Adrenal gland (tissue), 12 donors: Measurements from ENCODE around the gene ASPHD1. TPM values are rescaled to one million over a fixed set of nuclear protein-coding genes. Genes with fewer than 3 reads are reported as not detected.
A peak's percentile ranks its signal among the peaks of the same experiment; 100 is the strongest.

Experiments
- DNase-seq, 7 donors: peaks; one replicate each; pipeline ENCODE4 v3.0.0-alpha.2; 2019 to 2020
- H3K27ac ChIP-seq, 5 donors: fragments of 200-600 bp; sonication (generic) in 4 of 5; 1 replicate in 3 of 5; 2 replicates in 2 of 5; pipeline versions ENCODE4 v1.5.1 to v1.8.0; 2016 to 2020; ENCODE audit warnings: mild to moderate bottlenecking in 1 of 5
- H3K27me3 ChIP-seq: fragments of 200-600 bp; 2 replicates; pipeline ENCODE4 v1.8.0; 2021
- H3K36me3 ChIP-seq, 2 donors: fragments of 200-600 bp; replicated peaks in 1 of 2; 1 replicate in 1 of 2; 2 replicates in 1 of 2; pipeline versions ENCODE4 v1.5.1 to v1.8.0; 2018 to 2022
- H3K4me1 ChIP-seq, 2 donors: fragments of 200-600 bp; replicated peaks in 1 of 2; 1 replicate in 1 of 2; 2 replicates in 1 of 2; pipeline versions ENCODE4 v1.5.1 to v1.8.0; 2018 to 2021
- H3K4me3 ChIP-seq, 4 donors: fragments of 200-600 bp; sonication (generic) in 3 of 4; one replicate each; pipeline ENCODE4 v1.5.1; 2016 to 2018
- H3K9me3 ChIP-seq, 3 donors: fragments of 200-600 bp; sonication (generic) in 1 of 3; replicated peaks in 1 of 3; 1 replicate in 2 of 3; 2 replicates in 1 of 3; pipeline versions ENCODE4 v1.5.1 to v1.8.0; 2016 to 2021
- CTCF ChIP-seq, 6 experiments: fragments of 450-650 bp in 4 of 6; fragments of 200-600 bp in 2 of 6; sonication (generic) in 1 of 6; IDR thresholded peaks; 1 replicate in 5 of 6; 2 replicates in 1 of 6; pipeline versions ENCODE4 v1.5.1 to v1.8.0; 2016 to 2021; ENCODE audit warnings: antibody characterized with exemption in 6 of 6, mild to moderate bottlenecking in 2 of 6, moderate library complexity in 1 of 6
- POLR2A ChIP-seq, 2 donors: fragments of 450-650 bp; IDR thresholded peaks; one replicate each; pipeline ENCODE4 v1.6.1; 2017; ENCODE audit warnings: antibody characterized with exemption in 2 of 2, mild to moderate bottlenecking in 2 of 2, moderate library complexity in 1 of 2
- WGBS, 4 donors: extraction: QIAGEN DNeasy Blood & Tissue Kit in 2 of 4; methylation state at CpG; one replicate each; pipeline versions ENCODE4 v1.1.5 to v1.1.7; 2013 to 2017; 5-methylcytosine and 5-hydroxymethylcytosine counted together
- intact Hi-C, 2 donors: fragments of 100-400 bp; cut with DNase I; formaldehyde crosslinking; loops; one replicate each; pipeline versions ENCODE4 v1.14.1 to v1.15.0; 2022 to 2023
- polyA plus RNA-seq, 3 donors: library from polyadenylated mRNA; stranded (reverse); fragments of 200-250 nt in 2 of 3; fragments of 350-450 nt in 1 of 3; fragmentation: Illumina TruSeq in 1 of 3; extraction: RNeasy Lipid Tissue Mini Kit (QIAGEN cat#74804) in 1 of 3; gene quantifications; one replicate each; pipeline ENCODE4 v1.2.3, GENCODE V29; 2013 to 2014
- total RNA-seq, 9 donors: library from RNA; depleted of rRNA in 4 of 9; stranded (reverse); fragments of >200 nt in 4 of 9; fragments of 120-200 nt in 1 of 9; fragmentation: NEBNext Ultra II Directional in 1 of 9; extraction: Animal tissue kit (Norgen Biotek cat#: 25700) in 1 of 9; gene quantifications; one replicate each; pipeline versions ENCODE4 v1.1.0 to v1.2.4, GENCODE V29; 2013 to 2023
- donor health status: healthy with polysubstance abuse.
- donor health status: Bipolar disorder and iron deficiency.
- donor health status: DM: yes; HTN: yes; CAD: no.
- donor health status: DM: no; HTN: no; CAD: no.
- donor health status: DM: no; HTN: no; CAD: no.
- donor health status: DM: yes; HTN: yes; CAD: no.

Gene ASPHD1
- total and polyA plus RNA-seq, 12 donors: 0.34 to 15.8 (median 4.4) TPM

DNA sequence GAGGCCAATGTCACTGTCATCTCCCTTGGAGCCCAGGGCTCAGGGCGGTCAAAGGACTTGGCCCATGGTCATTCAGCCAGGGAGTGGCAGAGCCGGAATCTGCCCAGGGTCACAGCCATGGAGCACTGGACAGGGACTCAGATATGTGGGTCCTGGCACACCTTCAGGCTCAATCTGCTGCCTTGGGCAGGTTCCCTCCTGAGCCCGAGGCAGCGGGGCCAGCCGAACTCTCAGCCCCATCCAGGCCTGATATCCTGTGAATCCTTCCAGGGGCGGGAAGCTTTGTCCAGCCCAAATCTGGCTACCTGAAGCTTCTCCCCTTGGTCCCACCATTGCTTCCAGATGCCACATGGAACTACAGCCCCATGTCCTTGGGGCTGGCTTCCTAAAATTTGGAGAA is 25.1 kb upstream of the ASPHD1 start:
- H3K27ac ChIP-seq: no peak overlapping the region
- no peaks in the 10 kb centered on the region for H3K27me3 ChIP-seq
- intact Hi-C loops: no loop called here
- no peaks in the 10 kb centered on the region for H3K9me3 ChIP-seq
- H3K36me3 ChIP-seq: no peaks in the 10 kb centered on the region
- H3K4me3 ChIP-seq: no peak overlapping the region
- DNase-seq: no peak
- WGBS, 4 donors: 84 to 94% (median 89%) methylated on average over 5 to 6 of the region's 6 CpGs
- TF ChIP-seq POLR2A (IDR thresholded peaks at IDR 0.05) (no peak), CTCF (IDR thresholded peaks at IDR 0.05) (no peak)
- H3K4me1 ChIP-seq: peaks cover 0 to 3% of the 10 kb centered on the region in 2 donors

GRCh38 chr16:29876217-29876593 is 24.1 kb upstream of the ASPHD1 start:
- peak overlapping the region in 1 of 4 donors; percentile 29 for H3K4me3 ChIP-seq
- no peaks in the 10 kb centered on the region for H3K9me3 ChIP-seq
- intact Hi-C loops: no loop called here
- peaks cover 0 to 3% of the 10 kb centered on the region in 2 donors for H3K4me1 ChIP-seq
- H3K36me3 ChIP-seq: no peaks in the 10 kb centered on the region
- DNase-seq: no peak
- no peaks in the 10 kb centered on the region for H3K27me3 ChIP-seq
- 40 to 66% (median 49%) methylated on average over 18 of the region's 18 CpGs for WGBS, 4 donors
- TF ChIP-seq CTCF (IDR thresholded peaks at IDR 0.05): no peak
- TF ChIP-seq POLR2A (IDR thresholded peaks at IDR 0.05): no peak
- H3K27ac ChIP-seq: no peak overlapping the region

DNA sequence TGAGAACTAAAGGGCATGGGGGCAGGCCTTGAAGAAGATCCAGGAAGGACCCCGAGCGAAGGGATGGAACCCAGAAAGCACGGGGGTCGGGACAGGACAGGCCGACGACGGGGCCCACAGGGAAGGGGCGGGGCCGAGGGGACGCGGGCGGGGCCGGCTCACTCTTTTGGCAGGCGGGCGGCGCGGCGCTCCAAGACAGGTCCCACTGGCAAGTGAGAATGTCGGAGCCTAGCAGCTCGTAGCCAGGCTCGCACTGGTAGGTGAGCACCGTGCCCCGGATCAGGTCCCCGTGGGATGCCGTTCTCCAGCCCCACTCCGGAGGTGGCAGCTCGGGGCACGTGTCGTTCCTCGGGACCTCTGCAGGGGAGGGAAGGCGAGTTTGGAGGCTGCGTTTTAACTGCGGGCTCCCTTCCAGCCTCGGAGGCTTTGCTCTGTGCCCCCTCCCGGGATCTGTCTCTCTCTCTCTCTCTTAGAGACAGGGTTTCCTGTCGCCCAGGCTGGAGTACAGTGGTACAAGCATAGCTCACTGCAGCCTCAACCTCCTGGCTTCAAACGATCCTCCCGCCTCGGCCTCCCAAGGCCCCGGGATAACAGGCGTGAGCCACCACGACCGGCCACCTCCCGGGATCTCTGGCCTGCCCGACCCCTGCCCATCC is 23.6 kb upstream of the ASPHD1 start:
- Histone ChIP-seq H3K9me3 (no peaks in the 10 kb centered on the region), H3K36me3 (no peaks in the 10 kb centered on the region), H3K27me3 (no peaks in the 10 kb centered on the region), H3K4me3 (peak overlapping the region in 1 of 4 donors; percentile 29), H3K27ac (no peak overlapping the region), H3K4me1 (peaks cover 0 to 3% of the 10 kb centered on the region in 2 donors)
- TF ChIP-seq POLR2A (IDR thresholded peaks at IDR 0.05): no peak
- no peak for TF ChIP-seq CTCF (IDR thresholded peaks at IDR 0.05)
- intact Hi-C loops: no loop called here
- 20 to 35% (median 27%) methylated on average over 9 to 45 of the region's 45 CpGs for WGBS, 4 donors
- DNase-seq: no peak

DNA sequence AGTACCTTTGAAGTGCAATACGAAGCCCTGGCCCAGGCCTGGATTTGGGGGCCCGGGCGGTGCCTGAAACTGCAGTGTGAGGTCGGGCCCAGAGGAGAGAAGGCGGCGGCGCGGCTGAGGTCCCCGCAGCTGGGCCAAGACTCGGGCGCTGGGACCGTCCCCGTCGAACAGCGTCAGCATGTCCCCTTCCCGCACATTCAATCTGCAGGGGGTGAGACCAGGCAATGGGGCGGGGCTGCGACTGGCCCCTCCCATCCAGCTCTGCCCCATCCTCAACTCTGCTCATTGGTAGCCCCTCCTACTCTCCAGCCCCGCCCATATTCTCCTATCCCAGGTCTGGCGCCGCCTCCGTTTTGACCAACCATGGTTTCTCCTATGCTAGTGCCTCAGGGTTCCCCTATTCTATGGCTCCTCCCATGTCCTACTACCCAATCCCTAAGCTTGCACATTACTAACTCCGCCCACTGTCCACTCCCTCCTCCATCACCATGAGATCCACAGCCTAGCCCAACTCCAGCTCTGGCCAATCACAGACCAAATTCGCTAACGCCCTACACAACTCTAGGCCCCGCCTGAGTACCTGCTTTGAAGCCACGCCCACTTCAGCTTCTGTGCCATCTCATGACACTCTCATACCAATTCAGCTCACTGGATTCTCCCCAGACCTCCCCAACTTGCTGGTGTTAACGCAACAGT is 22.9 kb upstream of the ASPHD1 start:
- Histone ChIP-seq H3K36me3 (no peaks in the 10 kb centered on the region), H3K27ac (no peak overlapping the region), H3K4me1 (peaks cover 0 to 3% of the 10 kb centered on the region in 2 donors), H3K4me3 (no peak overlapping the region), H3K9me3 (no peaks in the 10 kb centered on the region), H3K27me3 (no peaks in the 10 kb centered on the region)
- TF ChIP-seq CTCF (IDR thresholded peaks at IDR 0.05) (no peak), POLR2A (IDR thresholded peaks at IDR 0.05) (no peak)
- WGBS, 4 donors: 22 to 30% (median 25%) methylated on average over 24 to 28 of the region's 28 CpGs
- DNase-seq: peak in 2 of 7 donors; percentile 35 to 59
- intact Hi-C loops: no loop called here
